ENCODE data around the gene SCN1B.
A peak's percentile ranks its signal among the peaks of the same experiment; 100 is the strongest.
"Not testable (repeated sequence)": the region's sequence is repeated elsewhere in the genome, so short reads cannot be mapped to it uniquely, and the experiment has no call there.

The SCN1B gene

DNA sequence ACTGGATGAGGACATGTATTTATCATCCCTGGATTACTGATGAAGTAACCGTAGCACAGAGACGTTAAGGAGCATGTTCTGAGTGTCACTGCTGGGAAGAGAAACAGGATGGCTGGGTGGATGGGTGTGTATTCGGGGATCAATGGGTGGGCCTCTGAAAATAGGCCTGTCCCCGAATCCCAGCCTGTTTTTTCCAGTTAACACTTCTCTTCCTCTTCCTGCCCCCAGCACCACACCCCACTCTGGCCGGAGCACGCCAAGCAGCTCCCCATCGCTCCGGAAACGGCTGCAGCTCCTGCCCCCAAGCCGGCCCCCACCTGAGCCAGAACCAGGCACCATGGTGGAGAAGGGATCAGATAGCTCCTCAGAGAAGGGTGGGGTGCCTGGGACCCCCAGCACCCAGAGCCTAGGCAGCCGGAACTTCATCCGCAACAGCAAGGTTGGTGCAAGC lies 21.4 kb upstream of the SCN1B start:
- TF ChIP-seq POLR2A (IDR thresholded peaks at IDR 0.05; ENCODE audit: low read depth, low read length): no peak
- no peak for DNase-seq (ENCODE audit: insufficient read length, low spot score)
- FAIRE-seq: no peak

DNA sequence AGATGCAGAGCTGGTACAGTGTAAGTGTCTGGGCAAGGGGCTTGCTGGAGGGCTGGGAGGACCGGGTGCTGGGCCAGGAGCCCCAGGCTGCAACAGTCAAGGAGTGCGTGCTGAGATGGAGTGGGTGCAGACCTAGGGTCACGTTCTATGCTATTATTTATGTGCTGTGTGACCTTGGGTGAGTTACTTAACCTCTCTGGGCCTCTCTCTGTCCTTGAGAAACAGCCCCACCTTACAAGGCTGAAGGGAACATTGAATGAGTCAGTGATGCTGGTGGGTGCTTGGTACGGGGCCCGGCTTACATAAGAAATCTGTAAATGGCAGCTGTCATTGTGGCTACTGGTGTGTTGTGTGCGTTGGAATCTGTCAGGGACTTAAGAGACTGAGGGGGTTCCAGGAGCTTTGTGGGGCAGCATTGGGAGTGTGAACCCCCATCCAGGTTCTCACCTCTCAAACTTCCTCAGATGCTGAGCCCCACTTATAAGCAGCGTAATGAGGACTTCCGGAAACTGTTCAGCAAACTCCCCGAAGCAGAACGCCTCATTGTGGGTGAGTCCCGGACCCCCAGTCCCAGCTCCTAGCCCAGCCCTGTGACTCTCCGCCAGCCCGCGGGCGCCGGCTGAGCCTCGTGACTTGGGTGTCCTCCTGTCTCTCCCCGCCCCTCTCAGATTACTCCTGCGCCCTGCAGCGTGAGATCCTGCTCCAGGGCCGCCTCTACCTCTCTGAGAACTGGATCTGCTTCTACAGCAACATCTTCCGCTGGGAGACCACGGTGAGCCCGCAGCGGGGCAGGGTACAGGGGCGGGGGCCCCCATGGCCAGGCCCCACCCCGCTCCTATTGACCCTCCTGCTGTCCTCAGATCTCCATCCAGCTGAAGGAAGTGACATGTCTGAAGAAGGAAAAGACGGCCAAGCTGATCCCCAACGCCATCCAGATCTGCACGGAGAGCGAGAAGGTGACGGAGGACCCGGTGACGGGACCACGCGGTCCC lies 20.6 kb upstream of the SCN1B start:
- no peak for FAIRE-seq
- no peak for TF ChIP-seq POLR2A (IDR thresholded peaks at IDR 0.05; ENCODE audit: low read depth, low read length)
- DNase-seq (ENCODE audit: insufficient read length, low spot score): no peak

DNA sequence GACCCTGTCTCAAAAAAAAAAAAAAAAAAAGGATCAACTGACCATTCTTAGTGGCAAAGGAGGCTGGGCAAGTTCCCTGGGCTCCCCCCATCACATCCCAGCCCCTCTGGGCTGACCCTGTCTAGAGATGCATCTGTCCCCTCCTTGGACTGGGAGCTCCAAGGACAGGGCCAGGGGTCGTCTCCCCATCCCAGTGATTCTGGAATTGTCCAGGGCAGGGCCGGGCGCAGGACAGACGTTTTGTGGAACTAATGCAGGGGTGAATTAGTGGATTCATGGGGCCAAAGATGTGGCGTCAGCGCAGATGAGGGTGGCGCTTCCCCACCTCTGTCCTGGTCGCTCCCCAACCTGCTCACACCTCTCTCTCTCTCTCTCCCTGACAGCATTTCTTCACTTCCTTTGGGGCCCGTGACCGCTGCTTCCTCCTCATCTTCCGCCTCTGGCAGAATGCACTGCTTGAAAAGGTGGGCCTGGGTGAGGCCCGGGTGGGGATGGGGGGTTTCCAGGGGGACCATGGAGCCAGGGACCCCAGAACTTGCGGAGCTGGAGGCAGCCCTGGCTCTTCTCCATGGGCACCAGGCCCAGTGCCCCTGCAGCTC lies 19.1 kb upstream of the SCN1B start:
- FAIRE-seq: no peak
- no peak for TF ChIP-seq POLR2A (IDR thresholded peaks at IDR 0.05; ENCODE audit: low read depth, low read length)
- no peak for DNase-seq (ENCODE audit: insufficient read length, low spot score)

DNA sequence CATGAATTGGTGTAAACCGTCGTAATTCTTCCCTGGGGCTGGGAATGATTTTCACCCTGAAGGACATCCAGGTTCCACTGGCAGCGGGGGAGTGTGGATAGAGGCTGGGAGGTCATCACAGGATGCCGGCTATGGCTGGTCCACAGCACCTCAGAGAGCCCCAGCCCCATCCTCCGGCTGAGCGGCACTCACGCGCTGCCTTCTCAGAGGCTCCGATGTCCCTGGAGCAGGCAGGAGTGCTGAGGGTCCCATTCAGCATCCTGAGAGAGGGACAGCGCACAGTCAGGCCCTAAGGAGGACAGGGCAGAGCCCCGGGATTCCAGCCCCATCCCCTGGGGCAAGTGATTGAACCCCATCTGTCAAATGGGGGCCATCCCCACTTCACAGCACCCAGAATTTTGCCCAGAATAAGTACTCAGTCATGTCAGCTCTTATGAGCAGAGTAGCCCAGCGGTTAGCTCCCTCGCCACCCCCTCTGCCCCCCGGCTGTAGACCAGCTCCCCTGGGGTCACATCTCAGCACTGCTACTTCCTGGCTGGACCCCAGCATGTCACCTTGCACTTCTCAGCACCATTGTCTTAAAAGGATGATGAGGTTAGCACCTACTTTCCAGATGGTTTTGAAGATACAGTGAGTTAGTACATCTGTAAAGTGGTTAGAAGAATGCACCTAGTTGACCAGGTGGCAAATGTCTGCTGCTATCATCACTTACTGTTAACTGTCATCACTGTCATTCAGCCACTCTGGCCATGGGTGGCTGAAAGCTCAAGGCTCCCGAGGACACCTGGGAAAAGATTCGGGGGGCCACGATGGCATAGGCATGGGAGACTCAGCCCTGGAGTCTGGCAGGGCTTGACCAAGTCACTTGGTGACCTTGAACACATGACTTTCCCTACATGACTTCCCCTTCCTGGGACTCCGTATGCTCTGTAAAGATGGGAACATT lies 18.3 kb upstream of the SCN1B start:
- TF ChIP-seq POLR2A (IDR thresholded peaks at IDR 0.05; ENCODE audit: low read depth, low read length): no peak
- no peak for DNase-seq (ENCODE audit: insufficient read length, low spot score)
- FAIRE-seq: no peak

DNA sequence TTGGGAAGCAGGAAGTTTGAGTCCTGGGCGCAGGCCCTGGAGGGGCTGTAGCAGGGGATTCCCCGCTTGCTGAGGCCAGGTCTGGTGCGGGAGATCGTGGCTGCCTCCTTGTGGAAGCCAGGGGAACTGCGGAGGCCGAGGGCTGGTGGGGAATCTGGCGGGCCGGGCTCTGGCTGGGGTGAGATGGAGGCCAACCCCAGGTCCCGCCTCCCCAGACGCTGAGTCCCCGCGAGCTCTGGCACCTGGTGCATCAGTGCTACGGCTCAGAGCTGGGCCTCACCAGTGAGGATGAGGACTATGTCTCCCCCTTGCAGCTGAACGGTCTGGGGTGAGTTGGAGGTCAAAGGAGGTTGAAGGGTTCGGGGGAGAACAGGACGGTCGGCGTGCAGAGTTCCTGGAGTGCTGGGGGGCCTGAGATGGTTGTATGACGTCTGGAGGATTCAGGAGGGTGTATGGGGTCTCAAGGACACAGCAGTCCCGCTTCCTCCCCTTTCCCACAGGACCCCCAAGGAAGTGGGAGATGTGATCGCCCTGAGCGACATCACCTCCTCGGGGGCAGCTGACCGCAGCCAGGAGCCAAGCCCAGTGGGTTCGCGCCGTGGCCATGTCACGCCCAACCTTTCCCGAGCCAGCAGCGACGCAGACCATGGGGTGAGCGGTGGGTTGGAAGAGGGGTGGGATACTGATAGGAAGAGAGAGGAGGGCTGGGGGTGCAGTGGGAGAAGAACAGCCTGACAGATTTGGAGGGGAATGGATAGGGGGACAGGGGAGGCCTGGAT lies 17.0 kb upstream of the SCN1B start:
- DNase-seq (ENCODE audit: insufficient read length, low spot score) (peak; percentile 64), FAIRE-seq (no peak)
- TF ChIP-seq POLR2A (IDR thresholded peaks at IDR 0.05; ENCODE audit: low read depth, low read length): no peak

DNA sequence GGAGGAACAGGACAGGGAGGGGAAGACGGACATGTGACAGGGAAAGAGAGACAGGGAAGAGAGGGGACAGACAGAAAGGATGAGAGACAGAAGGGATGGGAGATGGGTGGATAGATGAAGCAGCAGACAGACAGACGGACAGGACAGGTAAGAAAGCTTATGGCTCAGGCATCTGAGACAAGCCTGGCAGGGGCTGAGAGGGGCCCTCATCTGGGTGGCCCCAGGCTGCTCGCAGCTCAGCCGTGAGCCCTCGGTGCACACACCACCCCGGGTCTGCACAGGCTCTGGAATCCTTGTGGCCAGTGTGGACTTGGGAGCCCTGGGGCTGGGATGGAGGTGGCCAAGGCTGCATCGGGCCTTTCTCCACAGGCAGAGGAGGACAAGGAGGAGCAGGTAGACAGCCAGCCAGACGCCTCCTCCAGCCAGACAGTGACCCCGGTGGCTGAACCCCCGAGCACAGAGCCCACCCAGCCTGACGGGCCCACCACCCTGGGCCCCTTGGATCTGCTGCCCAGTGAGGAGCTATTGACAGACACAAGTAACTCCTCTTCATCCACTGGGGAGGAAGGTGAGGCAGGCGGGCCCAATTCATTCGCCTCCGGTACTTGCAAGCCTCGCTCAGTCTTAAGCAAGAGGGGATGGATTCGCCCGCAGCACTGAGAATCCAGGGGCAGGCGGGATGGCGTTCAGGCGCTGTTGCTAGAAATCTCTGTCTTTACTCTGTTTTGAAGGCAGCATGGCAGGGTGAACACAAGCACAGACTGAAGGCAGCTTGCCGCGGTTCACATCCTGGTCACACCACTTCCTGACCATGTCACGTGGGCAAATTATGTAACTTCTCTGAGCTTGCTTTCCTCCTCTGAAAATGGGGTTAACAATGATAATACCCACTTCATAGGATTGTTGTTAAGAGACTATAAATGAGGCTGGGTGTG lies 16.2 kb upstream of the SCN1B start:
- DNase-seq (ENCODE audit: insufficient read length, low spot score) (no peak), FAIRE-seq (no peak)
- TF ChIP-seq POLR2A (IDR thresholded peaks at IDR 0.05; ENCODE audit: low read depth, low read length): no peak

DNA sequence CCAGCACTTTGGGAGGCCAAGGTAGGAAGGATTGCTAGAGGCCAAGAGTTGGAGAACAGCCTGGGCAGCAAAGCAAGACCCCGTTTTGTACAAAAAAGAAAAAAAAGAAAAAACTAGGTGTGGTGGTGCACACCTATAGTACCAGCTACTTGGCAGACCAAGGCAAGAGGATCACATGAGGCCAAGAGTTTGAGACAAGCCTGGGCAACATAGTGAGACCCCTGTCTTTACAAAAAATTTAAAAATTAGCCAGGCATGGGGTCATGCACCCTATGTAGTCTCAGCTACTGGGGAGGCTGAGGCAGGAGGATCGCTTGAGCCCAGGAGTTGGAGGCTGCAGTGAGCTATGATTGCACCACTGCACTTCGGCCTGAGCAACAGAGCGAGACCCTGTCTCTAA lies 15.5 kb upstream of the SCN1B start:
- FAIRE-seq: not testable (repeated sequence)

DNA sequence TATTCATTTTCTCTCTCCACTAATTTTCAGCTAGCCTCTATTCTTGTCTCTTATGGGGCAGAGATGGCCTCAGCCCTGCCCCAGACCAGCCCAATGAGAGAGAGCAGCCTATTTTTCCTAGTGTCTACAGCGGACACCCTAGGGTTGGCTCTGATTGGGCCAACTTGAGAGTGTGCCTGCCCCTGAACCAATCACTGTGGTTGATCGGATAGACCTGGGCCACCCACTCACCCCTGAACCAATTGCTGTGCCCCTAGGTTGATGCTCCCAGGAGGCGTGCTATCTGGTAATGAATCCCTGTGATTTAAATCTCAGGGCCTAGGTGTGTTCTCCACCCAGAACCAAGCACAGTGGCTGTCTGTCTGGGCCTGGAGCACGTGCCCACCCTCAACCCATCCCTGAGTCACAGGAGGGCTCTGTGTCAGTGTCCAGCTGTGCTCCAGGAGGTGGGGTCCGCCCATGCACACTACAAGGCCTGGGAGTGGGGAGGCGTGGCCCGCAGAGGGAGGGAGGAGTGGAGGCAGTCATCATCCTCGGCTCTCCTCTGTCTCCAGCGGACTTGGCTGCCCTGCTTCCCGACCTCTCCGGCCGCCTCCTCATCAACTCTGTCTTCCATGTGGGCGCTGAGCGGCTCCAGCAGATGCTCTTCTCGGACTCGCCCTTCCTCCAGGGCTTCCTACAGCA lies 14.9 kb upstream of the SCN1B start:
- DNase-seq (ENCODE audit: insufficient read length, low spot score) (no peak), FAIRE-seq (no peak)
- TF ChIP-seq POLR2A (IDR thresholded peaks at IDR 0.05; ENCODE audit: low read depth, low read length): no peak; the same call in 1 of the 2 replicates

More for the DNA sequence above, 15.5 kb upstream of the SCN1B start:
- DNase-seq (ENCODE audit: insufficient read length, low spot score): not testable (repeated sequence)

DNA sequence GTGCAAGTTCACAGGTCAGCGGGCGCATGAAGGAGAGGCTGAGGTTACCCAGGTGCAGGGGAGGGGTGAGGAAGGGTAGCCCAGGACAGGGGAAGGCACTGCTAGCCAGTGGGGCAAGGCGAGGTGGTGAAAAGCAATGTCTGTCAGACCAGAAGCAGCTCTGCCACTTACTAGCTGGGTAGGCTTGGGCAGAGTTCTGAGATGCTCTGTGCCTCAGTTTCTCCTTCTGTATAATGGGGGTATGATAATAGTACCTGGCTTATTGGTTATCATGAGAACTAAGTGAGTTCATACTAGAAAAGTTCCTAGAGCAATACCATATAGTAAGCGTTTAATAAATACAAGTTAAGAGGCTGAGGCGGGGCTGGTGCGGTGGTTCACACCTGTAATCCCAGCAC lies 14.3 kb upstream of the SCN1B start:
- DNase-seq (ENCODE audit: insufficient read length, low spot score): no peak
- FAIRE-seq: no peak
- TF ChIP-seq POLR2A (IDR thresholded peaks at IDR 0.05; ENCODE audit: low read depth, low read length): no peak

DNA sequence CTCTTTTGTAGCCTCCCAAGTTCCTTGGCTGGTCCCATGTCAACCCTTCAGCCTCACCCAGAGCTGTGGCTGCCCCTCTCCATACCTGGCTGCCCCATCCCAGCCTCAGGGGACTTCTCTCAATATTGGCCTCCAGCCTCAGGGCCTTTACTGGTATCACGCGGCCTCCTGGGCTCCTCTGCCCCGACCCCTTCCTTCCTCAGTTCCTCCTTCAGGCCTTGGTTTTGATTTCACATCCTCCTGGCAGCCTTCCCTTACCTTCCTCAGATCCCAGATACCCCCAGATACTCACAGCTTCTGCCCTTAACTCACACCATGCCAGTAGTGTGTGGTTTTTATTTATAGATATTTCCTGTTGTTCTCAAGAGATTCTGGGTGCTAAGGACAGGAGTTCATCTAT lies 12.8 kb upstream of the SCN1B start:
- DNase-seq (ENCODE audit: insufficient read length, low spot score) (no peak), FAIRE-seq (no peak)
- TF ChIP-seq POLR2A (IDR thresholded peaks at IDR 0.05; ENCODE audit: low read depth, low read length): no peak

DNA sequence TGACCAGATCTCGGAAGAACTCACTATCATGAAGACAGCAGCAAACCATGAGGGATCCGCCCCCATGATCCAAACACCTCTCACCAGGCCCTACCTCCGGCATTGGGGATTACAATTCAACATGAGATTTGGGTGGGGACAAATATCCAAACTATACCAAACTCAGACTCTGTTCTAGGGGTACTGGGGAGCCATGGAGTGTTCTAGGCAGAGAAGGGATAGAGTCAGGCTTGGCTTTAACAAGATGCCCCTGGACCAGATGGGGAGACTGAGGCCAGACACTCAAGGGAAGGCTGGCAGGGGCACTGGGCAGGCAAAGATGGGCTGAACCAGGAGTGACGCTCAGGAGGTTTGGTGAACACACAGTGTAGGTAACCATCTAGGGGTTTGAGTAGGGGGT lies 11.9 kb upstream of the SCN1B start:
- no peak for TF ChIP-seq POLR2A (IDR thresholded peaks at IDR 0.05; ENCODE audit: low read depth, low read length)
- FAIRE-seq (no peak), DNase-seq (ENCODE audit: insufficient read length, low spot score) (no peak)

DNA sequence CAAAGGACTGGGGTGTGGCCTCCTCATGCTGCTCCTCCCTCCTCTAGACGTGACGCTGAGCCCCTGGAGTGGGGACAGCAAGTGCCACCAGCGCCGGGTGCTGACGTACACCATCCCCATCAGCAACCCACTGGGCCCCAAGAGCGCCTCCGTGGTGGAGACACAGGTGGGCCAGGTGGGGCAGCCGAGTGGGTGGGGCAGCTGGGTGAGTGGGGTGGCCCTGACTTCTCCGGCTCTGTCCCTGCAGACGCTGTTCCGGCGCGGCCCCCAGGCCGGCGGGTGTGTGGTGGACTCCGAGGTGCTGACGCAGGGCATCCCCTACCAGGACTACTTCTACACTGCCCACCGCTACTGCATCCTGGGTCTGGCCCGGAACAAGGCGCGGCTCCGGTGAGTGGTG lies 11.1 kb upstream of the SCN1B start:
- no peak for TF ChIP-seq POLR2A (IDR thresholded peaks at IDR 0.05; ENCODE audit: low read depth, low read length)
- no peak for FAIRE-seq
- DNase-seq (ENCODE audit: insufficient read length, low spot score): no peak

Measured in H54 (cell line).